OCI-LY3 (cell line): ENCODE measurements around the gene EFNA1.
A peak's percentile ranks its signal among the peaks of the same experiment; 100 is the strongest.

Experiments used
- H2AFZ ChIP-seq: fragments of 200-600, 300-600 bp; shearing (Covaris generic); 2 replicates; pipeline ENCODE4 v1.6.0; 2014; ENCODE audit warnings: antibody characterized with exemption, low read depth, low read length
- H3K27ac ChIP-seq: fragments of 200-600, 300-600 bp; sonication (generic); 2 replicates; pipeline ENCODE4 v1.5.1; 2014; ENCODE audit warnings: mild to moderate bottlenecking, low read length, moderate library complexity, mixed read lengths
- H3K27me3 ChIP-seq: fragments of 200-600, 300-600 bp; sonication (generic); 2 replicates; pipeline ENCODE4 v1.6.1; 2014; ENCODE audit warnings: low read depth, low read length, mixed read lengths
- H3K36me3 ChIP-seq: fragments of 200-600, 300-600 bp; sonication (generic); replicated peaks from 2 replicates; pipeline ENCODE3; 2014; ENCODE audit warnings: low read depth, low read length, mixed read lengths
- H3K4me1 ChIP-seq: fragments of 300-600, 200-600 bp; sonication (generic); 2 replicates; pipeline ENCODE4 v1.6.1; 2014; ENCODE audit warnings: low read length, mixed read lengths
- H3K4me2 ChIP-seq: fragments of 200-600, 300-600 bp; sonication (generic); 2 replicates; pipeline ENCODE4 v1.6.1; 2014; ENCODE audit warnings: low read length, mixed read lengths
- H3K4me3 ChIP-seq: fragments of 300-600, 200-600 bp; sonication (generic); 2 replicates; pipeline ENCODE4 v1.5.1; 2014; ENCODE audit warnings: antibody characterized with exemption, mild to moderate bottlenecking, low read length, moderate library complexity
- H3K79me2 ChIP-seq: fragments of 300-600, 200-600 bp; shearing (Covaris generic); 2 replicates; pipeline ENCODE4 v1.6.1; 2014; ENCODE audit warnings: mild to moderate bottlenecking, low read length, mixed read lengths
- H3K9ac ChIP-seq: fragments of 300-600, 200-600 bp; shearing (Covaris generic); 2 replicates; pipeline ENCODE4 v1.6.0; 2014; ENCODE audit warnings: mild to moderate bottlenecking, low read length, moderate library complexity
- H3K9me3 ChIP-seq: fragments of 200-600, 300-600 bp; shearing (Covaris generic); 2 replicates; pipeline ENCODE4 v1.6.1; 2014; ENCODE audit warnings: low read length, mixed read lengths; ENCODE audit not compliant: insufficient read depth
- H4K20me1 ChIP-seq: fragments of 200-600, 300-600 bp; sonication (generic); 2 replicates; pipeline ENCODE4 v1.6.1; 2016; ENCODE audit warnings: low read length, mixed read lengths; ENCODE audit not compliant: insufficient read depth
- CTCF ChIP-seq: fragments of 200-600, 300-600 bp; sonication (generic); IDR thresholded peaks from 2 replicates; pipeline ENCODE4 v1.5.1; 2014; ENCODE audit warnings: antibody characterized with exemption, low read length, low read depth
- EZH2phosphoT487 ChIP-seq: fragments of 200-600 bp; shearing (Covaris generic); IDR thresholded peaks from 2 replicates; pipeline ENCODE4 v1.6.1; 2018; ENCODE audit warnings: antibody characterized with exemption, mixed run types, low read depth

EFNA1 gene

GRCh38 chr1:155175281-155175926 lies 47.7 kb downstream of the EFNA1 start:
- H3K4me1 ChIP-seq, result peaks cover 29% of the 10 kb centered on the region
- no peaks in the 10 kb centered on the region for H3K27me3 ChIP-seq
- no peaks in the 10 kb centered on the region for H4K20me1 ChIP-seq
- H3K9ac ChIP-seq, result no peak overlapping the region
- H3K9me3 ChIP-seq, result no peaks in the 10 kb centered on the region
- no peak overlapping the region for H3K4me2 ChIP-seq
- H2AFZ ChIP-seq, result no peak overlapping the region
- no peak for TF ChIP-seq EZH2phosphoT487
- no peak for TF ChIP-seq CTCF
- peaks cover 18% of the 10 kb centered on the region for H3K36me3 ChIP-seq
- H3K4me3 ChIP-seq, result no peak overlapping the region
- no peak overlapping the region for H3K27ac ChIP-seq
- peaks cover 16% of the 10 kb centered on the region for H3K79me2 ChIP-seq

- Histone ChIP-seq H3K9ac (no peak overlapping the region), H3K4me1 (peaks cover 29% of the 10 kb centered on the region), H3K36me3 (peaks cover 17% of the 10 kb centered on the region), H2AFZ (no peak overlapping the region), H3K4me2 (no peak overlapping the region), H3K27ac (no peak overlapping the region), H3K79me2 (peaks cover 16% of the 10 kb centered on the region), H4K20me1 (no peaks in the 10 kb centered on the region), H3K27me3 (no peaks in the 10 kb centered on the region), H3K4me3 (no peak overlapping the region), H3K9me3 (no peaks in the 10 kb centered on the region)
- TF ChIP-seq CTCF, result 0 out of 2 replicates have a peak, but pooled peaks have one; percentile 26
- TF ChIP-seq EZH2phosphoT487, result no peak
These were observed 48.3 kb downstream of the EFNA1 start for GRCh38 chr1:155175927-155176371.

GRCh38 chr1:155176544-155177071 lies 48.9 kb downstream of the EFNA1 start:
- 0 out of 2 replicates have a peak overlapping the region, but pooled peaks have one; percentile 5 for H3K4me2 ChIP-seq
- H4K20me1 ChIP-seq, result no peaks in the 10 kb centered on the region
- H3K9ac ChIP-seq, result no peak overlapping the region
- peaks cover 17% of the 10 kb centered on the region for H3K36me3 ChIP-seq
- H3K27ac ChIP-seq, result no peak overlapping the region
- H3K9me3 ChIP-seq, result no peaks in the 10 kb centered on the region
- peaks cover 29% of the 10 kb centered on the region for H3K4me1 ChIP-seq
- no peaks in the 10 kb centered on the region for H3K27me3 ChIP-seq
- no peak for TF ChIP-seq EZH2phosphoT487
- peak; percentile 96 for TF ChIP-seq CTCF
- H2AFZ ChIP-seq, result no peak overlapping the region
- H3K4me3 ChIP-seq, result no peak overlapping the region
- peaks cover 13% of the 10 kb centered on the region for H3K79me2 ChIP-seq

GRCh38 chr1:155177192-155177917 lies 49.7 kb downstream of the EFNA1 start:
- TF ChIP-seq EZH2phosphoT487 (no peak), CTCF (no peak)
- Histone ChIP-seq H3K27ac (no peak overlapping the region), H3K27me3 (no peaks in the 10 kb centered on the region), H3K9me3 (no peaks in the 10 kb centered on the region), H2AFZ (no peak overlapping the region), H3K4me3 (no peak overlapping the region), H4K20me1 (no peaks in the 10 kb centered on the region), H3K36me3 (peaks cover 17% of the 10 kb centered on the region), H3K4me1 (peaks cover 23% of the 10 kb centered on the region), H3K9ac (no peak overlapping the region), H3K79me2 (peaks cover 7% of the 10 kb centered on the region), H3K4me2 (peak overlapping the region; percentile 5; the same call in 1 of the 2 replicates)
